GM12878 (cell line): ENCODE data around the gene TOR1A. TPM values are rescaled to one million over a fixed set of nuclear protein-coding genes. Genes with fewer than 3 reads are reported as not detected.

Experiments used
- ATAC-seq: fragments of 200-7000 bp; cut with Tn5 transposase; 3 replicates; pipeline ENCODE4 v1.9.1; 2020; ENCODE audit warnings: mild to moderate bottlenecking, moderate library complexity
- BruUV-seq: library from RNA; stranded (reverse); fragments of 400-500 nt; replicated peaks from 2 replicates; lab custom pipeline; 2021; lab: Mats Ljungman, UMichigan
- CTCF ChIA-PET: fragments of 300-600 bp; sonication (Branson Sonifier 250); formaldehyde crosslinking; extraction: SDS; loops from one replicate; lab custom pipeline; 2021; ENCODE audit warnings: inconsistent platforms; lab: Yijun Ruan, JAX
- POLR2A ChIA-PET: fragments of 350-600 bp; formaldehyde crosslinking; extraction: SDS; loops from one replicate; lab custom pipeline; 2021; ENCODE audit warnings: inconsistent platforms; lab: Charles Lee
- RAD21 ChIA-PET: fragments of 300-600 bp; sonication (Branson Sonifier 250); formaldehyde crosslinking; loops from one replicate; lab custom pipeline; 2023; ENCODE audit warnings: antibody characterized with exemption; ENCODE audit not compliant: unreplicated experiment; lab: Charles Lee
- SMC1A ChIA-PET: fragments of 300-600 bp; sonication (Branson Sonifier 250); formaldehyde crosslinking; loops from one replicate; lab custom pipeline; 2023; ENCODE audit not compliant: unreplicated experiment, uncharacterized antibody; lab: Charles Lee
- DNase-seq: peaks from one replicate; pipeline ENCODE4 v3.0.0-alpha.2; 2011; ENCODE audit warnings: low read depth, low spot score
- FAIRE-seq: peaks from 3 replicates; lab custom pipeline; 2011; peaks lifted over from hg19 to GRCh38; lab: Jason Lieb, UNC
- H2AFZ ChIP-seq: 2 replicates; pipeline ENCODE4 v1.6.0; 2011; ENCODE audit warnings: low read depth, low read length, control low read depth; ENCODE audit not compliant: control insufficient read depth
- H3K27ac ChIP-seq: 2 replicates; pipeline ENCODE4 v1.5.1; 2011; ENCODE audit warnings: control low read depth; ENCODE audit not compliant: control insufficient read depth, insufficient read depth
- H3K27me3 ChIP-seq, 2 experiments: replicated peaks in 1 of 2; 2 replicates each; pipeline versions ENCODE4 v1.6.0 to v1.6.1; 2011; ENCODE audit warnings: low read length in 1 of 2; ENCODE audit not compliant: control insufficient read depth in 2 of 2, insufficient read depth in 2 of 2
- H3K36me3 ChIP-seq, 2 experiments: 2 replicates each; pipeline ENCODE4 v1.5.1; 2011; ENCODE audit warnings: low read length in 1 of 2; ENCODE audit not compliant: control insufficient read depth in 2 of 2, insufficient read depth in 2 of 2
- H3K4me1 ChIP-seq: 2 replicates; pipeline ENCODE4 v1.6.1; 2011; ENCODE audit warnings: mild to moderate bottlenecking, low read length, moderate library complexity, mixed read lengths; ENCODE audit not compliant: control insufficient read depth, insufficient read depth
- H3K4me2 ChIP-seq: 2 replicates; pipeline ENCODE4 v1.6.0; 2011; ENCODE audit warnings: control low read depth; ENCODE audit not compliant: control insufficient read depth, insufficient read depth
- H3K4me3 ChIP-seq: fragments of 200-600 bp; sonication (generic); 2 replicates; pipeline ENCODE4 v1.5.1; 2016
- H3K79me2 ChIP-seq: 2 replicates; pipeline ENCODE4 v1.6.0; 2011; ENCODE audit warnings: low read length; ENCODE audit not compliant: control insufficient read depth, insufficient read depth
- H3K9ac ChIP-seq: 2 replicates; pipeline ENCODE4 v1.8.0; 2011; ENCODE audit warnings: low read length, control low read depth, mixed read lengths; ENCODE audit not compliant: control insufficient read depth, insufficient read depth
- H3K9me3 ChIP-seq: replicated peaks from 3 replicates; pipeline ENCODE4 v1.5.1; 2011; ENCODE audit warnings: mild to moderate bottlenecking, low read length; ENCODE audit not compliant: control insufficient read depth, insufficient read depth
- H4K20me1 ChIP-seq: 2 replicates; pipeline ENCODE4 v1.6.0; 2011; ENCODE audit not compliant: control insufficient read depth, insufficient read depth
- CTCF ChIP-seq, 3 experiments: IDR thresholded peaks in 2 of 3; conservative IDR thresholded peaks in 1 of 3; 2 replicates each; pipeline ENCODE4 v1.5.1; 2011; ENCODE audit warnings: low read depth in 3 of 3, low read length in 3 of 3, mild to moderate bottlenecking in 3 of 3, control low read depth in 2 of 3, moderate library complexity in 2 of 3, inconsistent platforms in 1 of 3, mixed read lengths in 1 of 3; ENCODE audit not compliant: control insufficient read depth in 2 of 3, insufficient read depth in 1 of 3; ENCODE audit errors: extremely low read depth in 1 of 3
- MYB ChIP-seq: fragments of 150-350 bp; IDR thresholded peaks from 2 replicates; pipeline ENCODE4 v1.6.1; 2014; ENCODE audit warnings: mild to moderate bottlenecking, low read depth, low read length, borderline replicate concordance
- NRF1 ChIP-seq: conservative IDR thresholded peaks from 2 replicates; pipeline ENCODE4 v1.6.1; 2011; ENCODE audit warnings: mild to moderate bottlenecking, low read depth, low read length, improper control_type of control experiment
- PKNOX1 ChIP-seq: fragments of 450-650 bp; IDR thresholded peaks from 2 replicates; pipeline ENCODE4 v1.6.1; 2016; ENCODE audit warnings: mild to moderate bottlenecking
- POU2F2 ChIP-seq: IDR thresholded peaks from 3 replicates; pipeline ENCODE4 v1.6.1; 2011; ENCODE audit warnings: low read depth, mild to moderate bottlenecking, low read length, borderline replicate concordance
- RAD21 ChIP-seq: IDR thresholded peaks from 2 replicates; pipeline ENCODE4 v1.6.1; 2011; ENCODE audit warnings: mild to moderate bottlenecking, low read depth, low read length, moderate library complexity; ENCODE audit not compliant: insufficient read depth
- RCOR1 ChIP-seq: conservative IDR thresholded peaks from 2 replicates; pipeline ENCODE4 v1.6.1; 2012; ENCODE audit warnings: low read depth, low read length, improper control_type of control experiment
- WGBS: methylation state at CpG from one replicate; pipeline ENCODE4 v1.1.6; 2016; ENCODE audit warnings: low lambda C conversion rate; ENCODE audit not compliant: insufficient replicate concordance, insufficient coverage; ENCODE audit errors: missing lambda C conversion rate; 5-methylcytosine and 5-hydroxymethylcytosine counted together
- in situ Hi-C: fragments of 300-500 bp; cut with MboI; formaldehyde crosslinking; loops from 9 replicates; pipeline ENCODE4 v1.14.3; 2018; ENCODE audit warnings: mixed read lengths
- intact Hi-C: fragments of 100-400 bp; cut with micrococcal nuclease; formaldehyde crosslinking; loops from one replicate; pipeline ENCODE4 v1.14.2; 2022; ENCODE audit not compliant: unreplicated experiment
- polyA plus RNA-seq, 11 experiments: library from polyadenylated mRNA; depleted of rRNA in 4 of 11; unstranded in 6 of 11; stranded (reverse) in 5 of 11; fragments of >200 nt; fragmentation: Nextera tagmentation in 4 of 11; fragmentation: Illumina TruSeq in 1 of 11; extraction: Ambion mirVana in 4 of 11; extraction: Trizol in 1 of 11; gene quantifications; 1 replicate in 1 of 11; 2 replicates in 10 of 11; pipeline versions ENCODE4 v1.2.1 to v1.2.3, GENCODE V29; 2011 to 2016; ENCODE audit warnings: inconsistent platforms in 2 of 11, missing spikeins in 2 of 11, low read depth in 1 of 11
- total RNA-seq, 4 experiments: library from RNA; depleted of rRNA in 3 of 4; stranded (reverse); fragments of >200 nt in 3 of 4; fragmentation: Illumina TruSeq in 1 of 4; extraction: Trizol in 1 of 4; gene quantifications; 2 replicates each; pipeline versions ENCODE4 v1.2.1 to v1.2.3, GENCODE V29; 2013 to 2021

The TOR1A gene
- total and polyA plus RNA-seq, 10 of the 15 experiments (the other 5 are each of a cell fraction or from before 2014, with no cell fraction given) = 3.2 to 60.8 (median 38.6) TPM

- intact Hi-C loops = no loop called here
- H3K79me2 ChIP-seq = no peaks in the 10 kb centered on the region
- no peak for FAIRE-seq
- no peaks in the 10 kb centered on the region for H3K9me3 ChIP-seq
- POLR2A ChIA-PET = no interaction called here
- peaks cover 7 to 17% of the 10 kb centered on the region in 2 experiments for H3K36me3 ChIP-seq
- CTCF ChIA-PET = no interaction called here
- SMC1A ChIA-PET = no interaction called here
- TF ChIP-seq POU2F2 (no peak), CTCF (IDR thresholded peaks at IDR 0.05 in 2 of 3, conservative IDR thresholded peaks at IDR 0.05 in 1 of 3; ENCODE audit: control insufficient read depth in 2 of 3, extremely low read depth in 1 of 3, insufficient read depth in 1 of 3, low read depth in 3 of 3, low read length in 3 of 3) (no peak), RCOR1 (no peak), PKNOX1 (no peak), NRF1 (no peak), MYB (no peak), RAD21 (no peak)
- no peak overlapping the region for H3K27ac ChIP-seq
- no TSS peak for BruUV-seq
- no peak for DNase-seq
- RAD21 ChIA-PET = no interaction called here
- H4K20me1 ChIP-seq = no peaks in the 10 kb centered on the region
- 98% methylated on average over 16 of the region's 17 CpGs for WGBS
- no peak overlapping the region for H2AFZ ChIP-seq
- no peak overlapping the region for H3K4me2 ChIP-seq
- in situ Hi-C loops = no loop called here
- H3K9ac ChIP-seq = no peak overlapping the region
- H3K4me1 ChIP-seq = peaks cover 3% of the 10 kb centered on the region
- H3K4me3 ChIP-seq = no peak overlapping the region
- no peaks in the 10 kb centered on the region for H3K27me3 ChIP-seq
- ATAC-seq = no peak
These were observed 9.3 kb downstream of the TOR1A start for GRCh38 chr9:129814432-129815223.
